ENCODE measurements around the gene SMARCC1. TPM values are rescaled to one million over a fixed set of nuclear protein-coding genes. Genes with fewer than 3 reads are reported as not detected.

The SMARCC1 gene
- total RNA-seq, 1 donor from 2014 or later: 148 TPM

DNA sequence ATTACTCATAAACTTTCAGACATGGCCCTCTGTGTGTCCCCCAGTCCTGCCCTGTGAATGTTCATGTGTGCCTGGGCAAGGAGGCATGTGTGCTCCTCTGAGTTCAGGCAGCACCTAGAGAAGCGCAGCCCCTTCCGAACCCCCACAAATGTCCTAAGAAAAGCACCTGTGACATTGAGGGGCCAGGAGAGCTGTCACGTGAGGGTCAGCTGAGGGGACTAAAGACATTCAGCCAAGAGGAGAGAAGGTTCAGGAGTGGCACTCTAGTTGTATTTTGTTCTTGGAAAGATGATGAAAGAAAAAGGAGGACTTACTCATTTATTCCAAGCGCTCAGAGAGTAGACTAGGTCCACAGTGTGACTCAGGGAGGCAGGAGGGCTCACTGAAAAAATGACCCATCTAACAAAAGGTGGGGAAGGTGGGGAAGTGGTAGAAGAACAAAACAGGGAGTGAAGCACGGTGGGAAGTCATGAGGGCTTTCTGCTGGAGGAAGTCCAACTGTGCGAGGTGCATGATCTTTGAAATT, 240.0 kb downstream of the SMARCC1 start:
- Mint-ChIP-seq H3K27me3 (peaks cover 1% of the 10 kb centered on the region), H3K27ac (no peak overlapping the region)
- intact Hi-C loops (cut with micrococcal nuclease): no loop called here

DNA sequence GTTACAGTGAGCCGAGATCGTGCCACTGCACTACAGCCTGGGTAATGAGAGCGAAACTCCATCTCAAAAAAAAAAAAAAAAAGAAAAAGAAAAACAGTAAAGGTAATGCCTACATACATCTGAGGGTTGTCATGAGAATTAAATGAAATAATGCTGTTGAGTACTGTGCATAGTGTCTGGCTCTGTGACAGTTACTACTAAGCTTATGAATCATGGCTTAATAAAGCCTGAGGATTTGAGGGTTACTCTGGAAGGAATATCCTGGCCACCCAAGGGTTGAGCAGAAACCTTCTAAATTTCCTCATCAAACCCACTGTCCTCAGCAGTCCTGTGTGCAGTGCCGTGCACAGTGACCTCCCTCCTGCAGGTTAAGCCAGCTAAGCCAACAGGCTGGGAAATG, 241.4 kb downstream of the SMARCC1 start:
- no peak for DNase-seq
- intact Hi-C loops (cut with micrococcal nuclease): no loop called here
- H3K36me3 Mint-ChIP-seq (ENCODE audit: low read depth): no peaks in the 10 kb centered on the region
- H3K4me1 Mint-ChIP-seq: no peaks in the 10 kb centered on the region
- no peak overlapping the region for H3K27ac Mint-ChIP-seq
- peaks cover 1% of the 10 kb centered on the region for H3K27me3 Mint-ChIP-seq
- no peak overlapping the region for H3K4me3 Mint-ChIP-seq
- no peaks in the 10 kb centered on the region for H3K9me3 Mint-ChIP-seq

More for the DNA sequence above, 240.0 kb downstream of the SMARCC1 start:
- DNase-seq: no peak
- Mint-ChIP-seq H3K36me3 (ENCODE audit: low read depth) (no peaks in the 10 kb centered on the region), H3K4me1 (no peaks in the 10 kb centered on the region), H3K4me3 (no peak overlapping the region), H3K9me3 (no peaks in the 10 kb centered on the region)

DNA sequence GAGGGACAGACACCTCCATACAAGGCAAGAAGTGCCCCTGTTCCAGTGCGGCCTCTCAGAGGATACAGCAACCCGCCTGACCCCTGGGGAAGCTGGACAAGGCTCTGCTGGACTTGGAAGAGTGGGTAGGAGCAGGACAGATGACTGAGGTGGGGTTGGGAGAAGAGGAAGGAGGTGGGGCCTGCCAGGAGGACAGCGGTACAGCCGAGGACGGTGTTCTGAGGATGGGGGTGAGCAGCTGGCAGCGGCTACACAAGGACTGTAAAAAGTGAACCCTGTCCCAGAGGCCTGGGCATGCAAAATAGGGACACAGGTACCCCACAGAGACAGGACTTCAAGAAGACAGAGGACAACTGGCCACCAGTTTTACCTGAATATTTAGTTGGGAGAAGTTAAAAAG, 244.7 kb downstream of the SMARCC1 start:
- Mint-ChIP-seq H3K4me3 (no peak overlapping the region), H3K36me3 (ENCODE audit: low read depth) (no peaks in the 10 kb centered on the region), H3K27me3 (peaks cover 9% of the 10 kb centered on the region), H3K4me1 (no peaks in the 10 kb centered on the region), H3K27ac (no peak overlapping the region), H3K9me3 (no peaks in the 10 kb centered on the region)
- DNase-seq: no peak
- intact Hi-C loops (cut with micrococcal nuclease): no loop called here

DNA sequence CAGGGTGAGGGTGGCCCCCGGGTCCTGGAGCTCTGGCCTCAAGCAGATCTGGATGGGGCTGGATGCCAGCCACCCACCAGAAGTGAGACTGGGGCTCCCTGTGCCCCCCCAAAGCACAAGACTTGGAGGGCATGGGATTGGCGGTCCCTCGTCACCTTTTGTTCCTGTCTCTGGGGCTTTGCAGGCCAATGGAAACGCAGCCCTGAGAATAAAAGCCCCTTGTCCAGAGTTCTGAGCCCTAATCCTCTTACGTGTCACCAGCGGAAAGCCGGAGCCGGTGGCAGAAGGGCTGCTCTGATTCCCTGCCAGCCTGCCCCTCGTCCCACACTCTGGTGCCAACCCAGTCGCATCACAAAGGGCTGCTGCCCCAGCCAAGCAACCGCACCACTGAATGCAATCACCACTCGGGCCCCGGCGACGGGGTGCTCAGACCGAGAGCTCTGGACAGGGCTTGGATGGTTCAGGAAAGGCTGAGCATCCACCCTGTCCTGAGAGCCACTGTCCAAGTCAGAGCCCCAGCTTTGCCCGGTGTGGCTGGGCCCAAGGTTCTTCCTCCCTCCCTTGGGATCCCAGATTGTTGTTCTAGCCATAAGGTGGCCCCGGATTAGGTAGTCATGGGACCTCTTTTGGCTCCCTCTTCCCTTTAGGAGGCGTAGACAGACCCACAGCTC, 245.3 kb downstream of the SMARCC1 start:
- Mint-ChIP-seq H3K4me3 (no peak overlapping the region), H3K36me3 (ENCODE audit: low read depth) (no peaks in the 10 kb centered on the region), H3K27me3 (peaks cover 9% of the 10 kb centered on the region), H3K9me3 (no peaks in the 10 kb centered on the region), H3K4me1 (no peaks in the 10 kb centered on the region), H3K27ac (no peak overlapping the region)
- intact Hi-C loops (cut with micrococcal nuclease): no loop called here
- DNase-seq: no peak

Other genes with a start within 250 kb of the SMARCC1 start
- 1.7 and 2.0 TPM in 2 replicates for gene CSPG5, start 203.0 kb downstream of the SMARCC1 start, total RNA-seq
- 143 and 149 TPM in 2 replicates for gene DHX30, start 21.2 kb upstream of the SMARCC1 start, total RNA-seq
- 130 and 138 TPM in 2 replicates for gene MAP4, start 234.5 kb upstream of the SMARCC1 start, total RNA-seq

Data from activated CD4-positive, alpha-beta T cell treated with anti-CD3 and anti-CD28 coated beads, Interleukin-2, amount 10 ng/mL, durations not matched to agents 24 days and 14 days (primary cell).